Fibroblast of skin of abdomen (primary cell): Measurements from ENCODE around the gene RGS19.

Source experiments
- DNase-seq: peaks from one replicate; pipeline ENCODE4 v3.0.0-alpha.2; 2013

Gene RGS19

DNA sequence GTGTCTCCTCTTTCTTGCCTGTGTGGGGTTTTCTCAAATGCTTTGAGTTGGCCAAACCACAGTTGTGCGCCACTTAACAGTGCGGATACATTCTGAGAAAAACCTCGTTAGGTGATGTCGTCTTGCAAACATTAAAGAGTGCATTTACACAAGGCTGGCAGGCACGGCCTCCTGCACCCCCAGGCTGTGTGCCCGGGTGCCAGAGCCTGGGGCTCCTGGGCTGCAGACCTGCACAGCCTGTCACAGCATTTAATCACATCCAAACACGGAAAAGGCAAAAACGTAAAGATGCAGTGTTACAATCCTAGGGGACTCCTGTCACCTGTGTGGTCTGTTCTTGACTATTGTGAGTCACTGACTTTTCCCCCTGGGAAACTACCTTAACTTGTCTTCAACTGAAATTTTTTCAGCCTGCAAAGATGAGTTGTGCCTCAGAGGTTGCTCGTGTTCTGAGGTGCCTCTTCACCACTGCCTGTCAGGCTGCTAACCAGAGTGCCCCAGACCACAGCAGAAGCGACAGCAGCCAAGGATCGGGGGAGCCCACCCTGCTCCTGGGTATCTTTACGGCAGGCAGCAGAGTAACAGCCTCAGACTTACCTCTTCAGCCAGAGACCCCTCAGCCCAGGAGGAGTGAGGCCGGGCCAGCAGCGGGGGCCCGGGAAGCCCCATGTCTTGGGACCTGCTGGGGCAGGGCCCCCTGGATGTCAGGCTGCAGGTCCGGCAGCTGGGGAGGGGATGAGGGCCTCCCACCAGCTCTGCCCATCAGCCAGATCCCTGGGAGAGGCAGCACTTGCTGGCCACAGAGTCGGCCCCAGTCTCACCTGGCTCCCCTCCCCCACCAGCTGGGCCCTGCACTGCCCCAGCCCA lies 44.0 kb downstream of the RGS19 start:
- no peak for DNase-seq

DNA sequence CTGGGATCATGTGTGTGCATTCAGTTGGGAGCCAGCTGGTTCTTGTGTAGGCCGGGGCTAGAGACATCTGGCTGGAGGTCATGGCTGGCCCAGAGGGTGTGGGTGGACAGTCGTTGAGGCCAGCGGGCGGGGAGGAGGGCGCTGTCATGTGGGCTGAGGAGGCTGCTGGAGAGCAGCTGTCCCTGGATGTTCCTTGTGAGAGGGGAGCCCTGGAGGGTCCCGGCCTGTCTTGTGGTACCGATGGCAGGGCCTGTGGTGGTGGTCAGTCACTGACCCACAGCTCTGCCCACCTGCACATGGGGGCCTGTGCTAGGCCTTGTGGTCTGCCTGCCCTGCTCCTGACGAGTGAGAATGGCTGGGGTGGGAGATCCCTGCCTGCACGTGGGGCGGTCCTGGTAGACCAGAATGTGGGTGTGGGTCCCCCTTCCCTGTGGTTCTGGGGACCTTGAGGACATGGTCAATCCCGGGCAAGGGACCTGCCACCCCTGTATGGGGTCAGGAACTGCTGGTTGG lies 45.3 kb downstream of the RGS19 start:
- DNase-seq = no peak

DNA sequence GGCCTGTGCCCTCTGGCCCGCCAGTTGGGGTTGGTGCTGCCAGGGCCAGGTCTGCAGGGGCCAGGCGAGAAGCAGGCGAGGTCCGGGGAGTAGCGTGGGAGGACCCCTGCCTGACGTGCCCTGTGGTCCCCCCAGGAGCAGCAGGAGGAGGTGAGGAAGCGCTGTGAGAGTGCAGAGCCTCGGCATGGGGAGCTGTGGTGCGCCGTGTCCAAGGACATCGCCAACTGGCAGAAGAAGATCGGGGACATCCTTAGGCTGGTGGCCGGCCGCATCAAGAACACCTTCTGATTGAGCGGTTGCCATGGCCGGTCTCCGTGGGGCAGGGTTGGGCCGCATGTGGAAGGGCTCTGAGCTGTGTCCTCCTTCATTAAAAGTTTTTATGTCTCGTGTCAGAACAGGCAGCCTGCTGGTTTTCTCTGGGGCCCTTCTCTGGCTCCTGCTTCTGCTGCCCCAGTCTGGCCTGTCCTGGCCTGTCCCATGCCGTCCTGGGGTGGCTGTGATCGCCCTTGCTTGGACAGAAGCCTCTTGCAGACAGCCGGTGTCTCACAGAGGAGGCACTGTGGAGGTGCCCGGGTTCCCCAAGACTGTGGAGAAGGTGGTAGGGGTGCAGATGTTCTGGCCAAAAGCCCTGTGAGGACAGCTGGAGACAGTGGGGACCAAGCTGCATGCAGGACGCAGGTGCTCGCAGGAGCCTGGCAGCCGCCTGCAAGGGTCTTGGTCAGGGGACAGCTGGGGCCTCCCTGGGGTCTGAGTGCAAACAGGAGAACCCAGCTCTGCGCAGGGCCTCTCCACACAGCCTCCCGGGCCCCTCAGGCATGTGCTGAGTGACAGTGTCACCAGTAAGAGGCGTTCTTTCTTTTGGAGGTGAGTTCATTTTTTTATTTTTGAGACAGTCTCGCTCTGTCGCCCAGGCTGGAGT lies 46.4 kb downstream of the RGS19 start:
- no peak for DNase-seq

DNA sequence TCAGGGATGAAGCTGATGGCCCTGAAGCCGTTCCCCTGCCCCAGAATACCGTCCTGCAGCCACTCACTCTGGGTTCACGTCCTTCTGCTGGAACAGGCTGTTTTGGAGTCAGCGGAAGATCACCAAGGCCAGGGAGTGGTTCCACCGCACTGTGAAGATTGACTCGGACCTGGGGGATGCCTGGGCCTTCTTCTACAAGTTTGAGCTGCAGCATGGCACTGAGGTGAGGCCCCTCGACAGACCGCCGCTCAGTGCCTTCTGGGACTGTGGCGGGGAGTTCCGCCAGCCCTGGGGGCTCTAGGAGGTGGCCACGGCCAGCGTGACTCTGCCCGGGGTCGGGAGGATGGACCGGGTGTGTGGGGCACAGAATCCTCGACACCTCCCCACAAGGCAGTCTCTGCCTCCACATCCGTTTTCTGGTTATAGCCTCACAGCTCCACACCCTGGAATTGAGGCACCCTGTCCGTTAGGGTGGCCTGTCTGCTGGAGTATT lies 47.5 kb downstream of the RGS19 start:
- DNase-seq = no peak

DNA sequence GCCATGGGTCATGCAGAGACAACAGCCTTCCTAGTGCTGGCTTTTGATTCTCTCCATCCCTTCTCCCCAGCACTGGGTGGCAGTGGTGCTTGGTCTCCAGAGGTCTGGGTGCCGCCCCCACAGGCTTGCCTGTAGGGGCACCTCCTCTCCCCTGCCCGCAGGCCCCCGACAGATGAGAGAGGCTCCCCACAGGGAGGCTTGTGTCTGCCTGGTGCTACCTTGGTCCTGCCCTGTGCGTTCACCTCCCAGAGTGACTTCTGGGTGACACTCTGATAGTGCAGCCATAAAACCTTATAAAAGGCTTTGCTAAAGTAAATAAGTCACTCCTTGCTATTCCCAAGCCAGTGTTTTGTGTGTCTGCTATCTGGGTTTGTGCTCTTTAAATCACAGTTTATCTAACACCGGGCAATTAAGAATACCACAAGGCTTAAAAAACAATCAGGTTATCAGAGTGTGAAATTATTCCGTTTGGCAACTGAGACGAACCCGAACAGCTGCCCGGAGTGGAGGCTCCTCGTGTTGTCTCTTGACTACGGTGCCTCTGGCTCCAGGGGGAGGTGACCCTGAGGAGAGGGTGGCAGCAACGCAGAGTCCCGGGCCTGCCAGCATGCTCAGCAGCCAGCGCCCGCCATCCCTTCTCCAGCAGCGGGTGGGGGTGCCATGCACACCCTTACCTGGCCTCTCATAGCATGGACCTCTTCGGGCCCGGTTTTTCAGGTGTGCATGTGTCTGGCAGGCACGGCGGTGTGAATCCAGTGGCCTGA lies 48.8 kb downstream of the RGS19 start:
- no peak for DNase-seq

DNA sequence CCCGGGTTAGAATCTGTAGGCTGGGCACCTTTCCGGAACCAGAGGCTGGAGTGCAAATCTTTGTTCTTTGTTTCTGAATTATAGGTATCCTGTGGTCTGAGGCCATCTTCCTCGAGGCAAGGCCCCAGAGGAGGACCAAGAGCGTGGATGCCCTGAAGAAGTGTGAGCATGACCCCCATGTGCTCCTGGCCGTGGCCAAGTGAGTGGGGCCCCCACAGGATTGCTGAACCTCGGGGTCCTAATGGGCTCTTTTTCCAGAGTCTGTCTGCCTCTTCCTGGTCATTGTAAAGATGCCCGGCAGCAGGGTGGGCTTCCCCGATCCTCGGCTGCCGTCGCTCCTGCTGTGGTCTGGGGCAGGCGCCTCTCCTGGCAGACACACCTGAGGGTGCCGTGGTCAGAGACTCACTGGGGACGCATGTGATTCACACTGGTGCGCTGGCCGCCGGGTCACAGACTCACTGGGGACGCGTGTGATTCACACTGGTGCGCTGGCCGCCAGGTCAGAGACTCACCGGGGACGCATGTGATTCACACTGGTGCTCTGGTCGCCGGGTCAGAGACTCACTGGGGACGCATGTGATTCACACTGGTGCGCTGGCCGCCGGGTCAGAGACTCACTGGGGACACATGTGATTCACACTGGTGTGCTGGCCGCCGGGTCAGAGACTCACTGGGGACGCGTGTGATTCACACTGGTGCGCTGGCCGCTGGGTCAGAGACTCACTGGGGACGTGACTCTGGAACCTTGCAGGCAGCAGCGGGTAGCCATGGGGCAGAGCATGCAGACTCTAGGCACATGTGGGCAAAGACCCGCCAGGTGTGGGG lies 49.8 kb downstream of the RGS19 start:
- DNase-seq = no peak

DNA sequence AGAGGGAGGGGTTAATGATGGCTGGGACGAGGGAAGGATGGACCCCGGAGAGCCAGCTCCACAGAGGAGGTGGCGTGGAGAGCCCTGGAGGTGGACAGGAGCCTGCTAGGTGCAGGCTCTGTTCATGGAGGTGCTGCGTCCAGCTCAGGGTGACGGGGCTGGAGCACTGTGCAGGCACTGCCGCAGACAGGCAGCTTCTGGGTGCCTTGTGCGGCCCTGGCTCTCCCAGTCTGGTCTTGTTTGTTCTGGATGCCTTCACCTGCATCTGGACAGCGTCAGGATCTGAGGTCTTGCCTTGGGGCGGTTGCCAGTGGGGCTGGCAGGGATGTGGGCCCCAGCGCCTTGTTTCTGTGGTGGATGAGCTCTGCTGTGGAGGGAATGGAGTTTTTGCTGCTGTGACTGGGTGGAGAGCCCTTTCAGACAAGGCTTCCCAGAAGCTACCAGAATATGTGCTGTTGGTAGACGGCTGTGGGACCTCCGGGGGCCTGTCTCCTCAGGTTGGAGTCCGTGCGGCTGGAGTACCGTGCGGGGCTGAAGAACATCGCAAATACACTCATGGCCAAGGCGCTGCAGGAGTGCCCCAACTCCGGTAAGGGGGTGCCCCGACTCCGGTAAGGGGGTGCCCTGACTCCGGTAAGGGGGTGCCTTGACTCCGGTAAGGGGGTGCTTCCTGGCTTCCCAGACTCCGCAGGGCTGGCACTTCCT lies 51.2 kb downstream of the RGS19 start:
- DNase-seq = no peak

DNA sequence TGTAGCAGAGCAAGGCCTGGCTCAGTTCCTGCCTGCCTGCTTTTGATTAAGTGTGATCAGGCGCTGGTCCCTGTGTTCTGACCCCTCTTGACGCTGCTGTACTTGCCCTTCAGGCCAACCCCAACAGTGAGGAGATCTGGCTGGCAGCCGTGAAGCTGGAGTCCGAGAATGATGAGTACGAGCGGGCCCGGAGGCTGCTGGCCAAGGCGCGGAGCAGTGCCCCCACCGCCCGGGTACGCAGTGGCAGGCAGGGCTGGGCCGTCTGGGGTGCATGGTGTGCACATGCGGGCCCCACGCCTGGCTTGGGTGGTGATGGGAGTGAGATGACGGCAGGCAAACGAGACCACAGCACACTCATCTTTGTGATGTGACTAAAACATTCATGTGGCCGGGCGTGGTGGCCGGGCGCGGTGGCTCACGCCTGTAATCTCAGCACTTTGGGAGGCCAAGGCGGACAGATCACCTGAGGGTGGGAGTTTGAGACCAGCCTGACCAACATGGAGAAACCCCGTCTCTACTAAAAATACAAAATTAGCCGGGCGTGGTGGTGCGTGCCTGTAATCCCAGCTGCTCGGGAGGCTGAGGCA lies 53.4 kb downstream of the RGS19 start:
- DNase-seq = no peak

DNA sequence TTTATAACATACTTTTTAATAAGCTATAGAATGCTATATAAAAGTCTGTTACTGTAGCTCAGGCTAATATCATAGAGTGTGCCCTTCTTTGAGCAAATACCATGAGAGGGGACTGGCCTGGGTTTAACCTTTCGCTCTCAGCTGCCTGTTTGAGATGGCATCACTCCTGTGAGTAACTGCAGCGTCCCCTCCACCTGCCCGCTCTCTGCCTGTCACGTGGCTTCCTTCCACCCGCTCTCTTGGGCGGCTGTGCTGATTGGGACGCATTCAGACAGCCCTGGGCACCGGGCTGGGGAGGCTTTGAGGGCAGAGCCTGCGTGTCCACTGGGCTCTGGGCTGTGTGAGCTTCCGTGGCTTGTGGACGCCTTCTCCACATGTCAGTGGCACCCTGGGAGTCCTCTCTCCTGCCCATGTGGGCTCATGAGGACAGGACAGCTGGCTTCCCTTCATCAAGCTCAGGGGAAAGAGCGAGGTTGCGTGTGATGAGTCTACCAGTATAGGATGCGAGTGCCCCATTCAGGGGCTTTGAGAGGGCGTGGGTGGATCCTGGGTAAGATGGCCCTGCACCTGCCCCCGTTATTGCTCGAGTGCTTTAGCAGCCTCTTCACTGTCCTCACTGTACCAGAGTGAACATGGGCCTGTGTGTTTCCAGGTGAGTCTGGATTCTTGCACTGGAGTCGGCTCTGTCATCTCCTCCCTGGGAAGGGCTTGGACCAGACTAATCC lies 54.1 kb downstream of the RGS19 start:
- DNase-seq = no peak

DNA sequence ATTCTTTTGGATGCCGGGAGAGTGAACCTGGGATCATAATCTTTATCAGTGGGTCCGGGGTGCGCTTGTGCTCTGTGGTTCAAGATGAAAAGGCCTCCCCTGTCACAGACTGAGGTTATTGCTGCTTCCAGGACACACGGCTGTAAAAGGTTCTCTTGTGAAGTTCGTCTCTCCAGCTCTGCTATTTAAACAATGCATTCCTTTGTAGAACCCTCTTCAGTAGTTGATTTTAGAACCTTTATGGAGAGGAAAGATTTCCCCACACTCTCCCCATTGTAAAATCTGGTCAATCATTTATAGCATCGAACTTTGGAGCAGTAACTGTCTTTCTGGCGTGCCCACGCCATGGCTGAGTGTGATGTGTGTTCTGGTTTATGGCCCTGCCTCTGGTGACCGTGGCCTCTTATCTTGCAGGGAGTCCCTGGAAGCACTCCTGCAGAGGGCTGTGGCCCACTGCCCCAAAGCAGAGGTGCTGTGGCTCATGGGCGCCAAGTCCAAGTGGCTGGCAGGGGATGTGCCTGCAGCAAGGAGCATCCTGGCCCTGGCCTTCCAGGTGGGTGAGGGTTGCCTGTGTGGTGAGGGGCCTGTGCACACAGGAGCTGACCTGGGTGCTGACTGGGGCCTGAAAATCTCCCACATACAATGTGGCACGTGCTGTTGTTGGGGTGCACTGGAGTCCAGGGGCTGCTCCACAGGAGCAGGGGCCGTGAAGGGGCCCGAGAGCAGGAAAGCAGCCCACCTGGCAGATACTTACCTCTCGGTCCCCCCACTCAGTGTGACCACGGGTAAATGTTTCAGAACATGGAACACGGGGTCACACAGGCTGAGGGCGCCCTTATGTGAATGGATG lies 55.0 kb downstream of the RGS19 start:
- DNase-seq = no peak

DNA sequence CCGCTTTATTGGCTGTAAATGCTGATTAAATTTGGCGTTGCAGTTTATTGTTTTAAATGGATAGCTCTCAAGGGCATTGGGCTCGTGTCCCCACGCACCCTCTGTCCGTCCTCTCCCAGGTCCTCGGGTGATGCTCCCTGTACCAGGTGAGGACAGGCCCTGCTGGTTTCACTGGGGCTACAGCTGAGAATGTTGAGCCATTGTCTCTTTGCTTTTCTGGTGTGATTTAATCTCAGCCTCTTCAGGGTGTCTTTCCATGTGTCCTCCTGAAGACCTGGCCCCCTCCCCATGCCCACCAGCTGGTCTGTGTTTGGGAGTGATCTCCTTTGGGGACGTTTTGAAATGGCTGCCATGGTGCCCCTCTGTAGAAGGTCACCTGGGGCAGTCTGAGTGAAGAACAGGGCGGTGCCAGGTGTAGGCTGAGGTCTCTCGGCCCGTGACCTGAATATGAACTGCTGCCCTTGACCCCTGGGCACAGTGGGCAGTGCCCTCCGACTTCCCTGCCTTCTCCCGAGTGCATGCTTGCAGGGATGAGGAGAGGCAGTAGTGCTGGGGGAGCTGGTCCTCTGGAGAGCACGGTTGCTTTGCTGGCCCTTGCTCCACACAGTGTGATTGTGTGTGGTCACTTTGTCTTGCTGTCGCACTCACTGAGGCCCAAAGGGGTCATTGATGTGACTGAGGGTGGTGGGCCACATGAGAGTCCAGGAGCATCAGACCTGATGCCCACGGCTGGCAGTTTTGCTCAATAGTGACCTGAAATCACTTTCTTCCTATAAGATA lies 55.8 kb downstream of the RGS19 start:
- DNase-seq = no peak
